GM18502 (cell line): ENCODE results near the gene DACH1.
A peak's percentile ranks its signal among the peaks of the same experiment; 100 is the strongest.
"Not testable (repeated sequence)": the region's sequence is repeated elsewhere in the genome, so short reads cannot be mapped to it uniquely, and the experiment has no call there.

ENCODE experiments used
- ATAC-seq: cut with Tn5 transposase; IDR thresholded peaks from one replicate; pipeline ENCODE4 v1.9.1; 2021; ENCODE audit warnings: mild to moderate bottlenecking; ENCODE audit not compliant: unreplicated experiment, poor library complexity

Gene DACH1

DNA sequence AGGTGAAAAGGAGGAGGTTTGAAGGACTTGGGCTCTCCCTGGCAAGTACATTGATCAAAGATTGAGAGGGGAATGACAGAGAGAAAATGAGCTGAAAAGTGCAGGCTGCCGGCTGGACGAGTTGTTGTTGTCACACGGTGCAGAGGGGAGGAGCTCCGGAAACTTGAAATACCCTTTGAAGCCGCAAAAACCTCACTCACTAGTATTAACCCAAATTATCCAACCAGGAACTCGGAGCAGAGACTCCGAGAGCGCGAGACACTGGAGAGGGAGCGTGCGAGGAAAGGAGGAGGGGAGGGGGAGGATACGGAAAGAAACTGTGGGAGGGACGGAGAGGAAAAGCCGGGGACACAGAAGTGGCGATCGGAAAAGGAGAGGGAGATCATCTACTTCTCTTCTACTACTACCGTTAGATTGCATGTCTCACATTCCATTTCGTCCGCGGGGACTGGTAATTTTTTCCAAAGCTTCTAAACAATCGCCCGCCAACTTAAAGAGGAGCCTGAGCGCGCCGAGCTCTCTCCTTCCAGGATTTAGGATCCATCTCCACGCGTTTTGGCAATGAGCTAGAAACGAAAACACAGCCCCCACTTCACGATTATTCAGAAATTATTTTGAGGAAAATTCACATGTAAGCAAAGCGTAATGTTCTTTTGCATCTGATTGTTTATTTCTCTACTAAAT, at the start of gene DACH1:
DACH1 (minus strand) TSS at position 74 of the 684 bp plus-strand sequence.
- ATAC-seq, result peak; percentile 69

- ATAC-seq, result no peak
These were observed 46.7 kb upstream of the DACH1 start for GRCh38 chr13:71913717-71914116.

DNA sequence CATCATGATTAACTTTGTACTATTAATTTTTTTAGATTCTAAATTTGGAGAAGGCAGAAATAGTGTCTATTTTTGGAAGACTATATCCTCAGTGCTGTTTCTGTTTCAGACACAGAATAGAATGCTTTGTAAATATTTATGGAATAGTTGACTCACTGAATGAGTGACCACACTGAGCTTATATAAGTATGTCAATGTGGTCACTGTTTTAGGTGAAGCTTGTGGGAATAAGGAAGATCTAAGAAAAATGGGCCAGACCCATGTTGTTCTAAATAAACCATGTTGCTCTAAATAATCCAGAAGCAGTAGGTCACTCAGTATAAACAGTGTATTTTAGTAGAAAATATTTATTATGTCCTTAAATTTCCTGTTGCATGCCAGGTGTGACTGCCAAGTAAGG, 45.5 kb upstream of the DACH1 start:
- no peak for ATAC-seq

- ATAC-seq, result no peak
These were observed 39.4 kb upstream of the DACH1 start for GRCh38 chr13:71906448-71906847.

GRCh38 chr13:71902676-71903075, 35.7 kb upstream of the DACH1 start:
- ATAC-seq, result no peak

DNA sequence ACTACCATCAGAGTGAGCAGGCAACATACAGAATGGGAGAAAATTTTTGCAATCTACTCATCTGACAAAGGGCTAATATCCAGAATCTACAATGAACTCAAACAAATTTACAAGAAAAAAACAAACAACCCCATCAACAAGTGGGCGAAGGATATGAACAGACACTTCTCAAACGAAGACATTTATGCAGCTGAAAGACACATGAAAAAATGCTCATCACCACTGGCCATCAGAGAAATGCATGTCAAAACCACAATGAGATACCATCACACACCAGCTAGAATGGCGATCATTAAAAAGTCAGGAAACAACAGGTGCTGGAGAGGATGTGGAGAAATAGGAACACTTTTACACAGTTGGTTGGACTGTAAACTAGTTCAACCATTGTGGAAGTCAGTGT, 26.5 kb upstream of the DACH1 start:
- ATAC-seq, result not testable (repeated sequence)

DNA sequence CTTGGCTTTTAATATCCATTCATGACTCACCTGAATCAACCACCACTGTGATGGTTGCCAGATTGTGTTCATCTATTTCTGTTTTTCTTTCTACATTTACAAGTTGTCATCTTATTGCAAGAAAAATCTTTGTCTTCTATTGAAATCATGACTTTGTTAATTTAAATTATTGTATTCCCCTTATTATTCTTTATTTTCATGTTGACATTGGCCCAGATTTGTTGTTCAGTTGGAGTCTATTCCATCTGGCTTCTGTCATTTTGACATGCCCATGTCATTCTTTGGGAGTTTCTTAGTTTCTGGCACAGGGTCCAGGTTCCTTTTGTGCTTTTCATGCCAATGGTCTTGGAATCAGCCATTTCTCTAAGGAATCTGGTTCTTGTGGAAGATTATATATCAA, 19.9 kb upstream of the DACH1 start:
- ATAC-seq, result no peak

DNA sequence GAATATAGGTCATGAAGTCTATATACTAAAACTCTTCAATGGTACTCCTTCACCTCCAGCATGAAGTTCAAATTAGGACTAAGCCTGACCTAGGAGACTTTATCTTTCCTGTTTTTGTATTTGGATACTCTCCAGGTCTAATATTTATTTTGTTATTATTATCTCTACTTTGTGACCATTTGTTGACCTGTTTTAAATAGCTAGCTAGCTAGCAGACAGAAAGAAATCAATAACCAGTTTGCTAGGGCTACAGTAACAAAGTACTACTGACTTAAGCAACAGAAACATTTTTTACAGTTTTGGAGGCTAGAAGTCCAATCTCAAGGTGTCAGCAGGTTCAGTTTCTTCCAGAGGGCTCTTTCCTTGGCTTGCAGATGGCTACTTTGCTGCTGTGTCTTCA, 15.1 kb upstream of the DACH1 start:
- ATAC-seq, result no peak

GRCh38 chr13:71880753-71881541, 13.9 kb upstream of the DACH1 start:
- ATAC-seq, result no peak

GRCh38 chr13:71879808-71880344, 12.9 kb upstream of the DACH1 start:
- no peak for ATAC-seq

GRCh38 chr13:71879129-71879535, 12.1 kb upstream of the DACH1 start:
- ATAC-seq, result peak; percentile 98

DNA sequence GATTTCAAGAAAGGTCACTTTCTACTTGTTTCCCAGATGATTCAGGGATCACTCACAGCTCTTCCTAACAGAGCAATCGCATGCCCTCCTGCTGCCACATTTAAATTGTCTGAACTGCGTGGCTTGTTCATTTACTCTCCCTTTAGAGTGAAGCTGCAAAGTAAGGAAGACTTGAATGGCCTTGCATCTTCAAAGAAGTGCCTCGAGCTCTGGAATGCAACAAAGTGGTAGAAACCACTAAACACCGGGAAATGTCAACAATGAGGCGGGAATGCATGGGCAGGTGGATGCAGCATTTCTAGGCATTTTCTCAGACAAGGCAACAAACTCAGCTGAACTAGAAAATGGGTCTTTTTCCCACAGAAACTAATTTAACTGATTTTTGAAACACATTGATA, 10.3 kb upstream of the DACH1 start:
- no peak for ATAC-seq

DNA sequence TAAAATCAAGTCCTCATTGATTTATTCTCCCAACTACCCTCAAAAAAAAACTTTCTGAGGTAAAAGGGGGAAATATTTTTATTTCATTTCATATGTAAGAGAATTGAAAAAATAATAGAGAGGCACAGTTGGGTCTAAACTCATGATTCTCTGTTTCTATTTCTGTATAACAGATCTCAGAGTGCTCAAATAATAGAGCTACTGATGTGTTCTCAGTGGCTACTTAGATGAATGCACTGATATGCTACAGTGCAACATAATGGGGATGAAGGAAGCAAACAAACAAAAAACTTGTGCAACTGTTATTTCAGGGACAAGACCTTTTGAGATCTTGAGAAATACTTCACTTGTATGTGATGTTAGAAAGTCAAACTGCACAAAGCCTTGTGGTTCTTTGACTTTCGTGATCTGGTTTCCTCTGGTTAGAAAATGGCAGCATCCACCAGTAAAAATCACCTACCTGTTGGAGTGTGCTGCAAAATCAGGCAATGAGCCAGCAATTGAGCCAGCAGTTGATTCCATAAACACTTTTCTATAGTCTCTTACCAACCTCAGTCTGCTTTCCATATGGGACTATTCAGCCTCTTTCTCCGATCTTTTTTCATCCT, 9.7 kb upstream of the DACH1 start:
- no peak for ATAC-seq

GRCh38 chr13:71875823-71876222, 8.8 kb upstream of the DACH1 start:
- ATAC-seq, result no peak

- no peak for ATAC-seq
These were observed 7.5 kb upstream of the DACH1 start for GRCh38 chr13:71874458-71874857.

- ATAC-seq, result no peak
These were observed 6.6 kb upstream of the DACH1 start for GRCh38 chr13:71873418-71874247.

- no peak for ATAC-seq
These were observed 4.8 kb upstream of the DACH1 start for GRCh38 chr13:71871844-71872243.

GRCh38 chr13:71871176-71871754, 4.3 kb upstream of the DACH1 start:
- ATAC-seq, result no peak

DNA sequence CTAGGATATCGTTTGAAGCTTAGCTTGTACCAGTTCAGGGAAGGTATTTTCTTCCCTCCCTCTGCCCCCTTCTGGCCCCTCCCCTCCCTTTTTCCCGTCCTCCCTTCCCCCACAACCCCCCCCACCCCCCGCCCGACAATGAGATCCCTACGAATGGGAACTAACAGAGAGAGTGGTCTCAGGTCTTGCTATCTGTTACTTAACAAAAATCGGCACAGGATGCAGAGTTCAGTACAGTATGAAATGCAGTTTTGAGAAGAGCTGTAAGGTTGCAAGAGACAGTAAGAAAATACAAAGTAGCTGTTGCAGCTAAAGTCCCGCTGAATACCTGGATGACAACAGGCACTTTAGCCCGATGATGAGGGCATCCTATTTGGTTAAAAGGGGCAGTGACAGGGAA, 3.1 kb upstream of the DACH1 start:
- ATAC-seq, result no peak

GRCh38 chr13:71869274-71869673, 2.3 kb upstream of the DACH1 start:
- no peak for ATAC-seq
